Psoas muscle (tissue), 8 donors: ENCODE results near the gene LRRC36. TPM values are rescaled to one million over a fixed set of nuclear protein-coding genes. Genes with fewer than 3 reads are reported as not detected.
A peak's percentile ranks its signal among the peaks of the same experiment; 100 is the strongest.

Experiments
- ATAC-seq, 4 donors: fragments of 200-7000 bp; cut with Tn5 transposase; one replicate each; pipeline ENCODE4 v1.9.1; 2020; ENCODE audit warnings: moderate library complexity in 3 of 4, mild to moderate bottlenecking in 2 of 4
- DNase-seq, 2 donors: peaks; one replicate each; pipeline ENCODE4 v3.0.0-alpha.2; 2020
- H3K27ac ChIP-seq: fragments of 200-600 bp; one replicate; pipeline ENCODE4 v1.8.0; 2022
- H3K27me3 ChIP-seq, 3 donors: fragments of 200-600 bp in 1 of 3; one replicate each; pipeline versions ENCODE4 v1.6.1 to v1.8.0; 2013 to 2022; ENCODE audit warnings: low read length in 2 of 3, mild to moderate bottlenecking in 2 of 3, moderate library complexity in 1 of 3; ENCODE audit not compliant: insufficient read depth in 3 of 3
- H3K36me3 ChIP-seq, 2 donors: fragments of 200-600 bp in 1 of 2; one replicate each; pipeline versions ENCODE4 v1.6.1 to v1.8.0; 2013 to 2022; ENCODE audit warnings: low read depth in 1 of 2, mild to moderate bottlenecking in 1 of 2, moderate library complexity in 1 of 2; ENCODE audit not compliant: insufficient read depth in 1 of 2
- H3K4me1 ChIP-seq: fragments of 200-600 bp; one replicate; pipeline ENCODE4 v1.8.0; 2022
- H3K4me3 ChIP-seq: fragments of 200-600 bp; one replicate; pipeline ENCODE4 v1.8.0; 2022; ENCODE audit warnings: mild to moderate bottlenecking
- H3K9me3 ChIP-seq: fragments of 200-600 bp; one replicate; pipeline ENCODE4 v1.8.0; 2022
- WGBS, 3 donors: extraction: QIAGEN DNeasy Blood & Tissue Kit; methylation state at CpG; one replicate each; pipeline versions ENCODE4 v1.1.6 to v1.1.7; 2013; 5-methylcytosine and 5-hydroxymethylcytosine counted together
- intact Hi-C, 2 donors: fragments of 100-400 bp; cut with DNase I; formaldehyde crosslinking; loops; one replicate each; pipeline versions ENCODE4 v1.11.0 to v1.14.2; 2022
- polyA plus RNA-seq, 3 donors: library from polyadenylated mRNA; stranded (reverse); fragments of 200-250 nt; gene quantifications; one replicate each; pipeline ENCODE4 v1.2.3, GENCODE V29; 2013
- total RNA-seq, 4 donors: library from RNA; stranded (reverse); fragmentation: NEBNext Ultra II Directional in 2 of 4; extraction: Animal tissue kit (Norgen Biotek cat#: 25700) in 2 of 4; gene quantifications; one replicate each; pipeline versions ENCODE4 v1.2.1 to v1.2.4, GENCODE V29; 2021 to 2023
- TF ChIP-seq, protein P1 (sequence below): fragments of 200-600 bp; IDR thresholded peaks from one replicate; pipeline ENCODE4 v1.8.0; 2022; ENCODE audit warnings: antibody characterized with exemption
- donor health status: healthy with polysubstance abuse.
- donor health status: DM: no; HTN: no; CAD: no; lungs with moderate emphysema.
- donor health status: Bipolar disorder and iron deficiency.
- donor health status: healthy.
- donor health status: DM: yes; HTN: yes; CAD: no.
- donor health status: DM: no; HTN: no; CAD: no.
- donor health status: DM: no; HTN: no; CAD: no.
- donor health status: DM: yes; HTN: yes; CAD: no.

LRRC36 gene
- total and polyA plus RNA-seq, 7 donors: 0.06 to 0.25 (median 0.11) TPM; not detected in 4

DNA sequence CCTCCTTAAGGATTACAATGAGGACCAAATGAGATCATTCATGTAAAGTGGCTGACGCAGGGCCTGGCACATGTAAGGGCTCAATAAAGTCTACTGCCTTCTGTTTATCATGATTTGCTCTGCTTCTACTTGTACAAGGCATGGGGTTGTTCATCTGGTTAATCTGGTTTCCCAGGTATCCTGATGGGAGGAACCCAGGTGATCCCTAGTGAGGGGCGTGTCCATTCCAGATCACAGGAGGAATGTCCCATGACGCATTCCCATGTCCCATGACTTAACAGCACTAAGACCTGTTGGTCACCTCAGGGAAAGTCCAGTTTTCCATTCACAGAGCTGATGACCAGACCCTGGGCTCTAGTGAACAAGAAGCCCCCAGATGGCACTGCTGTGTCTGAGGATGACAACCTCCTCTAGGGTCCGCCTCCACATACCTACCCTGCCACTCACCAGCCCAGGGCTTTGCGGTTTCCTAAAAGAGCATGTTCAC, 78.2 kb downstream of the LRRC36 start:
- 95 to 99% (median 99%) methylated on average over 5 of the region's 5 CpGs for WGBS, 3 donors
- H3K9me3 ChIP-seq: no peaks in the 10 kb centered on the region
- intact Hi-C loops: no loop called here
- H3K4me3 ChIP-seq: no peak overlapping the region
- peaks cover 31% of the 10 kb centered on the region for H3K4me1 ChIP-seq
- no peak for DNase-seq
- no peak for ATAC-seq
- no peak overlapping the region for H3K27ac ChIP-seq
- TF ChIP-seq, protein P1, sequence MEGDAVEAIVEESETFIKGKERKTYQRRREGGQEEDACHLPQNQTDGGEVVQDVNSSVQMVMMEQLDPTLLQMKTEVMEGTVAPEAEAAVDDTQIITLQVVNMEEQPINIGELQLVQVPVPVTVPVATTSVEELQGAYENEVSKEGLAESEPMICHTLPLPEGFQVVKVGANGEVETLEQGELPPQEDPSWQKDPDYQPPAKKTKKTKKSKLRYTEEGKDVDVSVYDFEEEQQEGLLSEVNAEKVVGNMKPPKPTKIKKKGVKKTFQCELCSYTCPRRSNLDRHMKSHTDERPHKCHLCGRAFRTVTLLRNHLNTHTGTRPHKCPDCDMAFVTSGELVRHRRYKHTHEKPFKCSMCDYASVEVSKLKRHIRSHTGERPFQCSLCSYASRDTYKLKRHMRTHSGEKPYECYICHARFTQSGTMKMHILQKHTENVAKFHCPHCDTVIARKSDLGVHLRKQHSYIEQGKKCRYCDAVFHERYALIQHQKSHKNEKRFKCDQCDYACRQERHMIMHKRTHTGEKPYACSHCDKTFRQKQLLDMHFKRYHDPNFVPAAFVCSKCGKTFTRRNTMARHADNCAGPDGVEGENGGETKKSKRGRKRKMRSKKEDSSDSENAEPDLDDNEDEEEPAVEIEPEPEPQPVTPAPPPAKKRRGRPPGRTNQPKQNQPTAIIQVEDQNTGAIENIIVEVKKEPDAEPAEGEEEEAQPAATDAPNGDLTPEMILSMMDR: no peak
- H3K27me3 ChIP-seq: no peaks in the 10 kb centered on the region
- no peaks in the 10 kb centered on the region for H3K36me3 ChIP-seq

DNA sequence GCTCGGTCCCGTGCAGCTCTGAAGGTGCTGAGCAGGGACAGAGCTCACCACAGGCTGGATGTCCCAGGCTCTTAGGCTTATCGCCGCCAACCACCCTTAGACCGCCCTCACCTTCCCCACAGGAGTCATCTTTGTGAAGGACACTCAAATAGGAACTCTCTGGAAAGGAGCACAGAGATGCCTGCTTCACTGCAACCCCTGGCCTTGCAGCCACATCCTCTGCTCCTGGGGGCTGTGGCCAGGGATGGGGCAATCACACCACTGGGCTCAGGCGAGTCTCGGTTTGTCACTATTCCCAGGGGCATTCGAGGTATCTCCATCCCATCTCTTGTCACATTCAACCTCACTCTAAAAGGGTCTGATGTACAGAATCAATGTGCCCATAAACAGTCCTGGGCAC, 78.7 kb downstream of the LRRC36 start:
- WGBS, 3 donors: 88 to 94% (median 91%) methylated on average over 8 of the region's 8 CpGs
- H3K4me1 ChIP-seq: peaks cover 26% of the 10 kb centered on the region
- no peak for DNase-seq
- no peaks in the 10 kb centered on the region for H3K36me3 ChIP-seq
- H3K9me3 ChIP-seq: no peaks in the 10 kb centered on the region
- no peak for ATAC-seq
- H3K27ac ChIP-seq: peak overlapping the region; percentile 87
- TF ChIP-seq, protein P1: no peak
- no peaks in the 10 kb centered on the region for H3K27me3 ChIP-seq
- intact Hi-C loops: no loop called here
- H3K4me3 ChIP-seq: no peak overlapping the region

DNA sequence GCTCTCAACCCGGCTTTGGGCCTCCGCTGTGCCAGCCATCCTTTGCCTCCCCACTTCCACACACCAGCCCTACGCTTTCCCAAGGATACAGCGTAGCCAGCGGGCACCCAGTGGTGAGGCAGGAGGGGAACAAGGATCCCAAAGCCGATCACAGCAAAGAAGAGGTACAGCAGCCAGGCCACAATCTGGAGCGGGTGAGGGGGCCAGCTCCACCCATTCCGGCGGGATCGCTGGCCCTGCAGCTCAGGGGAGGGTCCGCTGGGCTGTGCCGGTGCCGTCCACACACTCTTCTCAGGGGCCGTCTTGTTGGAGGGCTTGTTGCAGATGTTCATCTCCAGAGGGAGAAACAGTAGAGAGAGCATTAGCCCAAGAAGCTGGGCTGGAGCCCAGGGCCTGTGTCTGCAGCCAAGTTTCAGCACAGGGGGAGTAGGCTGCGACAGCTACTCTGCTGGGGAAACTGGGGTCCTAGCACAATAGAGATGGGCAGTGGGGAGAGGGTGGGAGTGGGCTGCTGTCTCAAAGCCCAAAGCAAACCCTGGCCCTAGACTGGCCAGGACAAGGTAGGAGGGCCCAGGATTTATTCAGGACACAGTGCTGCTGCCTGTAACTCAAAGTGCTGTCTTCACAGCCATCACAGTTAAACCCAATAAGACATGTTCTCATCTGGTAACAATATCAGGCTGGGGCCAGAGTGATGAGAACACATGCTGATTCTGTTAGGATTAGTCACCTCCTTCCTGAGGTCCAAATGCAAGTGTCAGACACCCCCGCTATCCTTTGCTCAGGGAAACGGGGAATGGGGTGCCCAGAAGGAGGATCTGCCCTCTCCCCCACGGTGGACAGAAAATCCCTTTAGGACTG, 79.7 kb downstream of the LRRC36 start:
- Histone ChIP-seq H3K27ac (peak overlapping the region; percentile 87), H3K36me3 (no peaks in the 10 kb centered on the region), H3K4me1 (peaks cover 26% of the 10 kb centered on the region), H3K9me3 (no peaks in the 10 kb centered on the region), H3K27me3 (no peaks in the 10 kb centered on the region), H3K4me3 (peak overlapping the region; percentile 22)
- TF ChIP-seq, protein P1: no peak
- ATAC-seq: peak; percentile 88 to 94 (median 89)
- intact Hi-C loops: no loop called here
- peak in 1 of 2 donors; percentile 77 for DNase-seq
- WGBS, 3 donors: 39 to 41% (median 40%) methylated on average over 18 of the region's 18 CpGs

DNA sequence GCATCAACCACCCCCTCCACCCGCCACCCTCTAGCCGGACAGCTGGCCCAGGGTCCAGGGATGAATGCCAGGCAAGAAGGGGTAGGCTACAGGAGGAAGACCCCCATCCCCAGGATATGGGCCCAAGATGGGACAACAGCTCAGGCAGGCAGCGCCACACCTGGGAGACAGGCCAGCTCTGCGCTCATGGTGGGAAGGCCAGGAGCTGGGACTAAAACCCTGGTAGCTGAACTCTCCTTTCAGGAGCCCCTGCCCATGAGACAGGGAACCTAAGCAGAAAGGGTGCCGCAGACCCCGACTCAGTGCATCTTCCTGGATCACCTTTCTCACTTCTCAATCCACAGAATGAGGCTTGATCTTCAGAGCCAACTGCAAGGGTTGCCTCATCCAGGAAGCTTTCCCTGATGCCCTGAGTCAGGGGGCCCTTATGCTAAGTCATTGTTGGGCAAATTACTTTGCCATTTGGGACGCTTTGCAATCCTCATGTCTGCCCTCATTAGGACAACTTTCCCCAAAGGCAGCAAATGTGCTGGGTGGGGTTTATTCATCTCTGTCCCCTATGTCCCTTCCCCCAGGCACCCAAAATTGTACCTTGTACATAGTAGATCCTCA, 80.7 kb downstream of the LRRC36 start:
- Histone ChIP-seq H3K4me3 (no peak overlapping the region), H3K27me3 (no peaks in the 10 kb centered on the region), H3K9me3 (no peaks in the 10 kb centered on the region), H3K36me3 (no peaks in the 10 kb centered on the region), H3K4me1 (peaks cover 26% of the 10 kb centered on the region), H3K27ac (peak overlapping the region; percentile 87)
- TF ChIP-seq, protein P1: no peak
- DNase-seq (no peak), ATAC-seq (peak in 1 of 4 donors; percentile 21)
- intact Hi-C loops: no loop called here
- 80 to 87% (median 87%) methylated on average over 7 of the region's 7 CpGs for WGBS, 3 donors
